DND-41 (cell line): Measurements from ENCODE around the gene PHETA2.
A peak's percentile ranks its signal among the peaks of the same experiment; 100 is the strongest.

ENCODE experiments used
- ATAC-seq: fragments of 200-7000 bp; cut with Tn5 transposase; 3 replicates; pipeline ENCODE4 v1.9.1; 2021; ENCODE audit warnings: low read depth; ENCODE audit not compliant: insufficient read depth
- DNase-seq: peaks from one replicate; pipeline ENCODE4 v3.0.0-alpha.2; 2020
- H2AFZ ChIP-seq: 2 replicates; pipeline ENCODE4 v1.6.0; 2012; ENCODE audit warnings: low read depth, low read length
- H3K27ac ChIP-seq: 2 replicates; pipeline ENCODE4 v1.5.1; 2012; ENCODE audit warnings: low read length, inconsistent platforms
- H3K27me3 ChIP-seq: fragments of 200-600 bp; sonication (generic); 2 replicates; pipeline ENCODE4 v1.6.0; 2012; ENCODE audit warnings: low read length, mild to moderate bottlenecking, inconsistent platforms; ENCODE audit not compliant: insufficient read depth, poor library complexity
- H3K36me3 ChIP-seq: 2 replicates; pipeline ENCODE4 v1.5.1; 2012; ENCODE audit warnings: low read length, inconsistent platforms; ENCODE audit not compliant: insufficient read depth
- H3K4me1 ChIP-seq: 2 replicates; pipeline ENCODE4 v1.5.1; 2012; ENCODE audit warnings: mild to moderate bottlenecking, low read length; ENCODE audit not compliant: insufficient read depth
- H3K4me2 ChIP-seq: 2 replicates; pipeline ENCODE4 v1.6.0; 2012; ENCODE audit warnings: mild to moderate bottlenecking, moderate library complexity, low read length, inconsistent platforms; ENCODE audit not compliant: insufficient read depth
- H3K4me3 ChIP-seq, 2 experiments: fragments of 200-600 bp in 1 of 2; shearing (Covaris generic) in 1 of 2; 2 replicates each; pipeline ENCODE4 v1.5.1; 2012 to 2016; ENCODE audit warnings: inconsistent platforms in 2 of 2, low read length in 2 of 2, mild to moderate bottlenecking in 2 of 2, low read depth in 1 of 2, moderate library complexity in 1 of 2
- H3K79me2 ChIP-seq: 2 replicates; pipeline ENCODE4 v1.6.0; 2012; ENCODE audit warnings: low read length, inconsistent platforms; ENCODE audit not compliant: insufficient read depth
- H3K9ac ChIP-seq: 2 replicates; pipeline ENCODE4 v1.6.0; 2012; ENCODE audit warnings: low read depth, mild to moderate bottlenecking, inconsistent platforms, low read length, moderate library complexity
- H3K9me3 ChIP-seq: 2 replicates; pipeline ENCODE4 v1.5.1; 2012; ENCODE audit warnings: low read length, moderate library complexity, mild to moderate bottlenecking, inconsistent platforms; ENCODE audit not compliant: insufficient read depth, severe bottlenecking
- H4K20me1 ChIP-seq: 2 replicates; pipeline ENCODE4 v1.6.0; 2012; ENCODE audit warnings: low read length; ENCODE audit not compliant: insufficient read depth
- CTCF ChIP-seq: IDR thresholded peaks from 2 replicates; pipeline ENCODE4 v1.5.1; 2012; ENCODE audit warnings: borderline replicate concordance, low read length, moderate library complexity, mild to moderate bottlenecking; ENCODE audit not compliant: poor library complexity, severe bottlenecking; ENCODE audit errors: extremely low read depth
- EZH2 ChIP-seq: IDR thresholded peaks from 3 replicates; pipeline ENCODE4 v1.6.1; 2012; ENCODE audit warnings: borderline replicate concordance, low read depth, mild to moderate bottlenecking, moderate library complexity, low read length, inconsistent platforms; ENCODE audit not compliant: severe bottlenecking

PHETA2 gene

GRCh38 chr22:42078469-42079318, 4.6 kb downstream of the PHETA2 start:
- H3K9ac ChIP-seq = peak overlapping the region; percentile 88
- DNase-seq (no peak), ATAC-seq (peak; percentile 16)
- H2AFZ ChIP-seq = peak overlapping the region; percentile 70
- H3K36me3 ChIP-seq = peaks cover 23% of the 10 kb centered on the region; the same call in 1 of the 2 replicates
- peaks cover 30% of the 10 kb centered on the region for H3K4me1 ChIP-seq
- H3K27me3 ChIP-seq = no peaks in the 10 kb centered on the region
- TF ChIP-seq EZH2 (no peak), CTCF (no peak)
- H3K9me3 ChIP-seq = no peaks in the 10 kb centered on the region
- H3K4me3 ChIP-seq = peak overlapping the region; percentile 77 to 86
- peak overlapping the region; percentile 94 for H3K4me2 ChIP-seq
- H3K27ac ChIP-seq = peak overlapping the region; percentile 86
- H4K20me1 ChIP-seq = no peaks in the 10 kb centered on the region
- peaks cover 37% of the 10 kb centered on the region for H3K79me2 ChIP-seq

- Histone ChIP-seq H3K4me3 (peak within 1 kb of the TSS; percentile 77 to 86), H3K79me2 (peaks cover 38% of the 10 kb centered on the region), H3K36me3 (peaks cover 30% of the 10 kb centered on the region; the same call in 1 of the 2 replicates), H3K27me3 (no peaks in the 10 kb centered on the region), H2AFZ (peak within 1 kb of the TSS; percentile 83), H3K9me3 (no peaks in the 10 kb centered on the region), H3K4me1 (peaks cover 30% of the 10 kb centered on the region), H3K9ac (peak within 1 kb of the TSS; percentile 88), H3K27ac (peak within 1 kb of the TSS; percentile 86), H3K4me2 (peak within 1 kb of the TSS; percentile 94), H4K20me1 (no peaks in the 10 kb centered on the region)
- ATAC-seq (peak; percentile 92), DNase-seq (peak; percentile 97)
- no peak for TF ChIP-seq EZH2
- no peak for TF ChIP-seq CTCF
These were observed 5.5 kb downstream of the PHETA2 start, which contains the start of gene SMDT1 for GRCh38 chr22:42079319-42080251. Gene SMDT1 (plus strand): TSS chr22:42079700. CDS start chr22:42079769, 69 bp downstream.

GRCh38 chr22:42080287-42080686, 6.2 kb downstream of the PHETA2 start:
- DNase-seq (peak; percentile 35), ATAC-seq (no peak)
- peak overlapping the region; percentile 83 for H2AFZ ChIP-seq
- H3K27me3 ChIP-seq = no peaks in the 10 kb centered on the region
- peak overlapping the region; percentile 86 for H3K27ac ChIP-seq
- H3K9me3 ChIP-seq = no peaks in the 10 kb centered on the region
- peaks cover 30% of the 10 kb centered on the region for H3K4me1 ChIP-seq
- H3K36me3 ChIP-seq = peaks cover 37% of the 10 kb centered on the region
- H3K79me2 ChIP-seq = peaks cover 39% of the 10 kb centered on the region
- TF ChIP-seq CTCF (no peak), EZH2 (no peak)
- H3K4me3 ChIP-seq = peak overlapping the region; percentile 77 to 86; a peak in 3 of 4 replicates
- H3K9ac ChIP-seq = peak overlapping the region; percentile 88
- H4K20me1 ChIP-seq = no peaks in the 10 kb centered on the region
- H3K4me2 ChIP-seq = peak overlapping the region; percentile 94
